Thyroid gland (tissue), 4 donors: ENCODE results near the gene ADO.

Source experiments
- POLR2A ChIP-seq, 2 donors: fragments of 450-650 bp; IDR thresholded peaks; one replicate each; pipeline ENCODE4 v1.6.1; 2017; ENCODE audit warnings: antibody characterized with exemption in 2 of 2, mild to moderate bottlenecking in 2 of 2, moderate library complexity in 1 of 2
- TF ChIP-seq, protein P1 (sequence below), 6 experiments: fragments of 200-600 bp in 3 of 6; fragments of 450-650 bp in 3 of 6; sonication (generic) in 3 of 6; IDR thresholded peaks; one replicate each; pipeline ENCODE4 v1.5.1; 2016 to 2019; ENCODE audit warnings: antibody characterized with exemption in 6 of 6, mild to moderate bottlenecking in 2 of 6, inconsistent platforms in 1 of 6, moderate library complexity in 1 of 6

GRCh38 chr10:62853710-62854109 is 49.2 kb downstream of the ADO start:
- TF ChIP-seq, protein P1, sequence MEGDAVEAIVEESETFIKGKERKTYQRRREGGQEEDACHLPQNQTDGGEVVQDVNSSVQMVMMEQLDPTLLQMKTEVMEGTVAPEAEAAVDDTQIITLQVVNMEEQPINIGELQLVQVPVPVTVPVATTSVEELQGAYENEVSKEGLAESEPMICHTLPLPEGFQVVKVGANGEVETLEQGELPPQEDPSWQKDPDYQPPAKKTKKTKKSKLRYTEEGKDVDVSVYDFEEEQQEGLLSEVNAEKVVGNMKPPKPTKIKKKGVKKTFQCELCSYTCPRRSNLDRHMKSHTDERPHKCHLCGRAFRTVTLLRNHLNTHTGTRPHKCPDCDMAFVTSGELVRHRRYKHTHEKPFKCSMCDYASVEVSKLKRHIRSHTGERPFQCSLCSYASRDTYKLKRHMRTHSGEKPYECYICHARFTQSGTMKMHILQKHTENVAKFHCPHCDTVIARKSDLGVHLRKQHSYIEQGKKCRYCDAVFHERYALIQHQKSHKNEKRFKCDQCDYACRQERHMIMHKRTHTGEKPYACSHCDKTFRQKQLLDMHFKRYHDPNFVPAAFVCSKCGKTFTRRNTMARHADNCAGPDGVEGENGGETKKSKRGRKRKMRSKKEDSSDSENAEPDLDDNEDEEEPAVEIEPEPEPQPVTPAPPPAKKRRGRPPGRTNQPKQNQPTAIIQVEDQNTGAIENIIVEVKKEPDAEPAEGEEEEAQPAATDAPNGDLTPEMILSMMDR (IDR thresholded peaks at IDR 0.05): no peak
- TF ChIP-seq POLR2A (IDR thresholded peaks at IDR 0.05): no peak
